Forelimb muscle (tissue), 1 donor: Measurements from ENCODE around the gene OBSCN. TPM values are rescaled to one million over a fixed set of nuclear protein-coding genes. Genes with fewer than 3 reads are reported as not detected.
"Not testable (repeated sequence)": the region's sequence is repeated elsewhere in the genome, so short reads cannot be mapped to it uniquely, and the experiment has no call there.

ENCODE experiments used
- DNase-seq: peaks from one replicate; pipeline ENCODE4 v3.0.0-alpha.2; 2013; ENCODE audit warnings: low read depth
- polyA plus RNA-seq: library from polyadenylated mRNA; unstranded; fragments of 120-200 nt; gene quantifications from one replicate; pipeline ENCODE4 v1.2.1, GENCODE V29; 2013; ENCODE audit not compliant: insufficient read length

The OBSCN gene
- polyA plus RNA-seq, 1 donor, result 358 TPM

DNA sequence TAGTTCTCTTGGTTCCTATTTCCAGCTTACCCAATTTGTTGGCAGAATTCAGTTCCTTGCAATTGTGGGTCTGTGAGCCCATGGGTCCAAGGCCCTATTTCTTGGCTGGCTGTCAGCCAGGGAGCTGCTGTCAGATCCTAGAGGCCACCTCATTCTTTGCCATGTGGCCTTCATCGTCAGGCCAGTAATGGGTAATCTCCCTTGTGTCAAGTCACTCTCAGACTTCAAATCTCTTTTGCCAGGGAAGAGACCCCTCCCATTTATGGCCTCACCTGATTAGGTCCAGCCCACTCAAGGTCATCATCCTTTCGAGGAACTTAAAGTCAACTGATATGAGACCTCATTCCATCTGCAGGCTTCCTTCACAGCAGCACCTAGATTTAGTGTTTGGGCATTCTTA lies 17.9 kb downstream of the OBSCN start:
- no peak for DNase-seq

DNA sequence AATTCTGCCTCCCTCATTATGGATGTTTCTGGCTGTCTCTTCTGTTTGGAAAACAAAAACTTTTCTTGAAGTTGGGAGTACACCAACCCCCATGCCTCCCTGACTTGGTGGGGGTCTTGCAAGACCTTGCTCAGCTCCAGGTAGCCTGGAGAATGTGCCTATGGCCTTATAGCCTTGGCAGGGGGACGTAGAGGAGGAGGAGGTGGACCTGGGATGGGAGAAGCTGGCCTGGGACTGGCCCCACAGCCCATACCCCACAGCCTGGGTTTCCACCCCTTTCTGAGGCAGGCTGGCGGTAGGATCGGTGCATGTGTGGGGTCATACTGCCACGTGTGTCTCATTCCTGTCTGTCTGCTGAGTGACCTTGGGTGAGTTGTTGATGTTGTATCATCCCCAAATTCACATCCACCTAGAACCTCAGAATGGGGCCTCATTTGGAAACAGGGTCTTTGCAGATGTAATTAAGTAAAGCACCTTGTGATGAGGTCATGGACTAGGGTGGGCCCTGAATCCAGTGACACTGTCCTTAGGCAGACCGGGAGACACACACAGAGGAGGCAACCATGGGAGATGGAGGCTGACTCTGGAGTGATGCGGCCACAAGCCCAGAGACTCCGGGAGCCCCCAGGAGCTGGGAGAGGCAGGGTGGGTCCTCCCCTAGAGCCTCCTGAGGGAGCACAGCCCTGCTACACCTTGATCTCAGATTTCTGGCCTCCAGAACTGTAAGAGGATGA lies 18.5 kb downstream of the OBSCN start:
- no peak for DNase-seq

DNA sequence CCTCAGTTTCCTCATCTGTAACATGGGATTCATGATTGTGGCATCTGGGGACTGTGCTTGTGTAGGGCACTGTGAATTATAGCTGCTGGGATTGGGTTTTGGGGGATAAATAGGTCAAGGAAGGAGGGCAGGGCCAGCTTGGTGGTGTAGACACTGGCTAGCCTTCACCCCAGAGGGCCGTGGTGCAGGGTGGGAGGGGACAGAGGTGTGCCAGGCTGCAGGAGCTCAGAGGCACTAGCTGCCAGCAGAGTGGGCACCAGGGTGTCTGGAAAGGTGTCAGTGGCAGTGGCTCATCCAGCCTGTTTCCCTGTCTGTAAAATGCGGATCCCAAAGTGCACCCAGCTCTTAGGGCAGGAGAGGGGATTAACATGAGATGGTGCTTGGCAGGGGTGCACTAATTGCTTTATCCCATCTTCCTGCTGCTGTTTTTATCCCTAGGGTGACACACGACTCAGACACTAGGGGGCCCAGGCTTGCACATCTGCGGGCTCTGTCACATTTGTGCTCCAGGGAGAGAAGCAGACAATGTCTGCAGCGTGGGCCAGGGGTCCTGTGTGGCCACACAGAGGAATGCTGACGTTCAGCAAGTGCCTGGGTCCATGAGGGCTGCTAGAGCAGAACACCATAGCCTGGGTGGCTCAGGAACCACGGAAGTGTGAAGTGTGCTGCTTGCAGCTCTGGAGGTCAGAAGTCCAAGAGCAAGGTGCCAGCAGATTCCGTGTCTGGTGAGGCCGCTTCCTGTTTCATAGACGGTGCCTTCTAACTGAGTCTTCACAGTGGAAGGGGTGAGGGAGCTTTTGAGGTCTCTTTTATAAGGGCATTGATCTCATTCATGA lies 19.3 kb downstream of the OBSCN start:
- DNase-seq, result no peak

DNA sequence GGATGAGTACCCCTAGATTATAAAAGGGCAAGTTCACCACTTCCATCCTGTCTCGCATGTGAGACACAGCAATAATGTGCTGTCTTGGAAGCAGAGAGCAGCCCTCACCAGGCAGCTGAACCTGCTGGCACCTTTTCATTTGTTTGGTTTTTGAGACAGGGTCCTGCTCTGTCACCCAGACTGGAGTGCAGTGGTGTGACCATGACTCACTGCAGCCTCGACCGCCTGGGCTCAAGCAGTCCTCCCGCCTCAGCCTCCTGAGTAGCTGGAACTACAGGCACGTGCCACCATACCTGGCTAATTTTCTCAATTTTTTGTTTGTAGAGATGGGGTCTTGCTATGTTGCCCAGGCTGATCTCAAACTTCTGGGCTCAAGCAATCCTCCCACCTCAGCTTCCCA lies 20.3 kb downstream of the OBSCN start:
- DNase-seq, result not testable (repeated sequence)

DNA sequence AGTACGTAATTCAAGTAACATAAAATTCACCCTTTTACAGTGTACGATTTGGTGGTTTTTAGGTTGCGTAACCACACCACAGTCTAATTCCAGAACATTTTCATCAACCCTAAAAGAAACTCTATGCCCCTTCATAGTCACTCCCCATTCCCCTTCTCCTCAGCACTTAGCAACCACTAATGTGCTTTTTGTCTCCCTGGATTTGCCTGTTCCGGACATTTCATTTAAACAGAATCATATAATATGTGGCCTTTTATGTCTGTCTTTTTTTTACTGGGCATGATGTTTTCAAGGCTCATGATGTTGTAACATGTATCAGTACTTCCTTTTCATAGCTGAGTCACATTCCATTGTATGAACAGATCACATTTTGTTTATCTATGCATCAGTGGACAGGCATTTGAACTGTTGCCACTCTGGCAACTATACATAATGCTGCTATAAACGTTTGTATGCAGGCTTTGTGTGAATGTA lies 20.8 kb downstream of the OBSCN start:
- no peak for DNase-seq

DNA sequence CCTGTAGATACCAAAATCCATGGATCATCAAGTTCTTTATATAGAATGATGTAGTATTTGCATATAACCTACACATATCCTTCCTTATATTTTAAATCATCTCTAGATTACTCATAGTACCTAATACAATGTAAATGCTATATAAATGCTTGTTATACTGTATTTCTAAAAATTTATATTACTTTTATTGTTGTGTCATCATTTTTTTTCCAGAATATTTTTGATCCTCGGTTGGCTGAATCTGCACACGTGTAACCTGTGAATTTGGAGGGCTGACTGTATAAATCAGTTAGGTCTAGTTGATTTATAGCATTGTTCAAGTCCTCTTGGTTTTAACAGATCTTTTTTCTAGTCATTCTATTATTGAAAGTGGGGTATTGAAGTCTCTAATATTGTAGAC lies 23.3 kb downstream of the OBSCN start:
- DNase-seq, result no peak

DNA sequence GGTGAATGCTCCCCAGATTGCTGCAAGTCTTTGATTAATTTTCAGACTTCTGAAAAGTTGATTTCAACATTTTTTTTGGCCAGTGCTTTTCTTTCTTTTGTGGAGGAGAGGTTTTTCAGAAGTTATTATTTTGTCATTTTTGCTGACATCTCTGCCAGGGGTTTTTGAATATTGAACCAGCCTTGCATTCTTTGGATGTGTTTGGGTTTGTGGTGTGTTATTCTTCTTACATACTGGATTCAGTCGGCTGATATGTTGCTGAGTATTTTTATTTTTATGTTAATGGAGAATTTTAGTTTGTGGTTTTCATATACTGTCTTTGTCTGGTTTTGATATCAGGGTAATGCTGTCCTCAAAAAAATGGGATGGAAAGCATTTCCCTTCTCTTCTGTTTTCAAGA lies 25.3 kb downstream of the OBSCN start:
- DNase-seq, result no peak

DNA sequence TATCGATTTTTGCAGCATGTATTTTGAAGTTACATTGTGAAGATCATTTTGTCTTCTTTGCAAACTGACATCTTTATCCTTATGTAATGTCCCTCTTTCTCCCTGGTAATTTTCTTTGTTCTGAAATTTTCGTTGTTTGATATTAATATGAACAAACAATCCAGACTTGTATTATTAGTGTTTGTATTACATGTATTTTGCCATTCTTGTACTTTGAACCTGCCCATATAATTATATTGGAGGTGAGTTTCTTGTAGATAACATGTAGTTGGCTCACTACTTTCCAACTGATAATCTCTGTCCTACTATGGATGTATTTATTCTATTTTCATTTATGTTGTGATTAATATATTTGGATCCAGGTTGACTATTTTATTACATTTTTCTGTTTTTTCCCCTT lies 27.1 kb downstream of the OBSCN start:
- no peak for DNase-seq

DNA sequence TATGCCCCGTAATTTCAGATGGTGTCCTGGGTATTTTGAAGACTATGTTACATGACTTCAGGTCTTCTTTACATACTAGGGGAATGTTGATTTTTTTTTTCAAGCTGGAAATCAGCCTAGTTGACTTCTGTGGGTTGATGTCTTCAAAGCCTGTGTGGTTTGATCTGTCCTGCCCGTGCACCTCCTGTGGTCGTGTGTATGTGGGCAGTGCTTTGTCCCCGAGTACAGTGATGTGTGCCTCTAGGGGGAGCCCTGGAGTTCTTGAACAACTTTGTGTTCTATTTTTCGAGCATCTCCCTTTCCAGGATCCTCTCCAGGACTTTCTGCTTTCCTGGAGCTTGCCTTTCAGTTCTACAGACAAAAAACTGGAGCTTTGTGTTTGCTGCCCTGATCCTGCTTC lies 28.9 kb downstream of the OBSCN start:
- DNase-seq, result no peak

DNA sequence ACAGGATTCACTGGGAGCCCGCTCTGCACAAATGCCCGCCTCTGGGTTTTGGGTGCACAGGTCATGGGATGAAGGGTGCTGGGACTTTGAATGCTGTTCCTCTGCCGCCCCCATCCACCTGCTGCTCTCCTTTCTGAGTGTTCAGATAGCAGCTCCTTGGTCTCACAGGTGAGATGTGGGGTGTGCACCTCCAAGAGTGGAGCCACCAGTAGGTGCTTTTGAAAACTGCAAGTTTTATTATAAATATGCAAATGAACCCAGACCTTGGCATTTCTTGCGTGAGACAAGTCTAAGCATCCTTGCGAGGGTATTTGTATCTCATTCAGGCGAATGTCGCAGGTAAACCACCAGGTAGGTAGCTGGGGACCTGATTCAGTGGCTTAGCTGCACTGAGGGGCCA lies 30.2 kb downstream of the OBSCN start:
- no peak for DNase-seq

DNA sequence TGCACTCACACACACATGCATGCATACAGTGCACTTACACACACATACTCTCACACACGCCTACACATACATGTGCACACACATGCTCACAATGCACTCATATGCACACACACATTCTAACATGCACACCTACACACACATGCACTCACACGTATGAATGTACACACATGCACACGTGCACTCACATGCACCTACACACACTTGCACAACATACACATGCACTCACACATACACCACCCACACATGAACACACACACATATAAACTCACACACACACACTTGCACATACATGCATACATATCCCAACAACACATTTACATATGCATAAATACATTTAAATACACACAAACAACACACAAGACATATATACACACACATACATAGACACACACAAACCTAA lies 30.6 kb downstream of the OBSCN start:
- no peak for DNase-seq

DNA sequence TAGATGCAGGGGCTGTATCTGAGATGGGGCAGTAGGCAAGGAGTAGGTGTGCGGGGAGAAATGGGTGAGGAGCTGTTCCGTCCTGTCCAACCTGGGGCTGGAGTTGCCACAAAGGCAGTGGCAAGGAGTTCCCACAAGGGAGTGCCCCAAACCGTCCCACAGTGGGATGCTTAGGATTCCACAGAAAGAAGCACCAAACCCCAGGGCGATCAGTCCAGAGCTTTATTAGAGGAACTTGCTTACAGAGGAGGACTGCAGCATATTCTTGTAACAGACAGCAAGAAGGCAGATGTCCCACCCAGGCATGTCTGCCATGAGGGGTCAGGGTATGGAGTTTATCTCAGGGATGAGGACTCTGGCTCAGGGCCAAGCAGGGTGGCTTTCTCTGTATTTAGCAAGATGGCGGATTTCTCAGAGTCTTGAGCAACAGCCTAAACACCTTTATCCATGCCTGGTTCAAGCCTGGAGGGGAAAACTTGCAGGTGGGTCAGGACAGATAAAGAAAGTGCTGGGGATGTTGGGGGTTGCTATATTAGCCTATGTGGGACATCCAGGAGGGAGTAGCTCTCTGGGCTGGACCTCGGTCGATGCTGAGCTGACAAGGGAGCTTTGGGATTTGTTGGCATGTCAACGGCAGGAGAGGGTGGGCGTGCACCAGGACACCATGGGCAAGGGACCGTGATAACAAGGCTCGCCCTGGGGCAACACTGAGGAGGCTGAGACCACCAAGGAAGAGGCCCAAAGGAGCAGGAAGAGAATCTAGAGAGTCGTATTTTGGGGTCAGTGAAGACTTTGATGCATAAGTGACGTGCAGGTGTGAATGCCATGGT lies 32.8 kb downstream of the OBSCN start:
- DNase-seq, result no peak

DNA sequence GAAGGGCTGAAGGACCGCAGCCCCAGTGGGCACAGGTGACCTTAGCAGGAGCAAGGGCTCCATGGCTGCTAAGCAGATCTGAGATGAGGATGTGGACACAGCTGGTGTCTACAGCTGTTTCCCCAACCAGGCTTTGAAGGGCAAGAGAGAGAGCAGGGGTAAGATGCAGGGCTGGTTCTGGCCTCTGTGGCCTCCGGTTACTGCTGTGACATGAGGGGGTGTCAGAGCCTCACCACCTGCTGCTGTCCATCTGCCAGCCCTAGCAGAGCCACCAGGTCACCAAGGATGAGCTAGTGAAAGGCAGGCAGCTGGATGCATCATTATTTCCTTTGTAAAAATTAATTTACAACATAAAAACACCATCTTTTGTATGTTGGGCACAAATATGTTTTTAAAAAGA lies 33.4 kb downstream of the OBSCN start:
- no peak for DNase-seq

DNA sequence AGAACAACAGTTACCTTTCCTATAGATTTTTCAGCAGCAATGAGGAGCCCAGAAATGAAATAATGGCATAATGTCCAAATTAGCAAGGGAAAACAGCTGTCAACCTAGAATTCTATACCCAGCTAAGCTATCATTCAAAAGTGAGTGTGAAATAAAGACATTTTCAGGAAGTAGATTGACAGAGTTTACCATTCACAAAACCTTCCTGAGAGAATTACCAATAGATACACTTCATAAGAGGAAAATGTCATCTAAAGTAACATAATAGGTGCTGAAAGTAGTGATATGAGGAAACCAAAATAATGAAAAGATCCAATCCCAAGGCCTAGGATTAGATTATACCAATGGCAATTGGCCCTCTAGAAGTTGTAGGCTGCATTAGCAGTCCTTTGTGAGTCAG lies 34.6 kb downstream of the OBSCN start:
- DNase-seq, result no peak

DNA sequence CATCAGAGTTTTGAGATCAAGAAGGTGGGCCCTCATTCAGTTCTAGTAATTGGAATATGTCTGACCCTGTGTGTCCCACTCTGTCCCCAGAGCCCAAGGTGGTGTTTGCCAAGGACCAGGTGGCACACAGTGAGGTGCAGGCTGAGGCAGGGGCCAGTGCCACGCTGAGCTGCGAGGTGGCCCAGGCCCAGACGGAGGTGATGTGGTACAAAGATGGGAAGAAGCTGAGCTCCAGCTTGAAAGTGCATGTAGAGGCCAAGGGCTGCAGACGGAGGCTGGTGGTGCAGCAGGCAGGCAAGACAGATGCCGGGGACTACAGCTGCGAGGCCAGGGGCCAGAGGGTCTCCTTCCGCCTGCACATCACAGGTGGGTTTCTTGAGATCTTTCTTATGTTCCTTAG lies 35.2 kb downstream of the OBSCN start:
- no peak for DNase-seq

DNA sequence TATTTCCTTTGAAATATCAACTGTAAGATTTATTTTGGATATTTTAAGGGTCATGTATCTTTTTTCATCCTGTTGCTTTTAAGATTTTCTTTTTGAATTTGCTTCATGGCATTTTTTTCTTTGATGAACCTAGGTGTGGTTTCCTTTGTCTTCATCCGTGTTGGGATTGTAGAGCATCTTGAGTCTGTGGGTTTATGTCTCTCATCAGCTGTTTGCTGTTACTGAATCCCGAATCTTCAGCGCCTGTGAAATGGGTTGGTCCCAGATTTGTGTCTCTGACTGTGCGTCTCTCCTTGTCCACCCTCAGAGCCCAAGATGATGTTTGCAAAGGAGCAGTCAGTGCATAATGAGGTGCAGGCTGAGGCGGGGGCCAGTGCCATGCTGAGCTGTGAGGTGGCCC lies 36.1 kb downstream of the OBSCN start:
- not testable (repeated sequence) for DNase-seq

DNA sequence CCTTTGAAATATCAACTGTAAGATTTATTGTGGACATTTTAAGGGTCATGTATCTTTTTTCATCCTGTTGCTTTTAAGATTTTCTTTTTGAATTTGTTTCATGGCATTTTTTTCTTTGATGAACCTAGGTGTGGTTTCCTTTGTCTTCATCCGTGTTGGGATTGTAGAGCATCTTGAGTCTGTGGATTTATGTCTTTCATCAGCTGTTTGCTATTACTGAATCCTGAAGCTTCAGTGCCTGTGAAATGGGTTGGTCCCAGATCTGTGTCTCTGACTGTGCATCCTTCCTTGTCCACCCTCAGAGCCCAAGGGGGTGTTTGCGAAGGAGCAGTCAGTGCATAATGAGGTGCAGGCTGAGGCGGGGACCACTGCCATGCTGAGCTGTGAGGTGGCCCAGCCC lies 37.3 kb downstream of the OBSCN start:
- no peak for DNase-seq

DNA sequence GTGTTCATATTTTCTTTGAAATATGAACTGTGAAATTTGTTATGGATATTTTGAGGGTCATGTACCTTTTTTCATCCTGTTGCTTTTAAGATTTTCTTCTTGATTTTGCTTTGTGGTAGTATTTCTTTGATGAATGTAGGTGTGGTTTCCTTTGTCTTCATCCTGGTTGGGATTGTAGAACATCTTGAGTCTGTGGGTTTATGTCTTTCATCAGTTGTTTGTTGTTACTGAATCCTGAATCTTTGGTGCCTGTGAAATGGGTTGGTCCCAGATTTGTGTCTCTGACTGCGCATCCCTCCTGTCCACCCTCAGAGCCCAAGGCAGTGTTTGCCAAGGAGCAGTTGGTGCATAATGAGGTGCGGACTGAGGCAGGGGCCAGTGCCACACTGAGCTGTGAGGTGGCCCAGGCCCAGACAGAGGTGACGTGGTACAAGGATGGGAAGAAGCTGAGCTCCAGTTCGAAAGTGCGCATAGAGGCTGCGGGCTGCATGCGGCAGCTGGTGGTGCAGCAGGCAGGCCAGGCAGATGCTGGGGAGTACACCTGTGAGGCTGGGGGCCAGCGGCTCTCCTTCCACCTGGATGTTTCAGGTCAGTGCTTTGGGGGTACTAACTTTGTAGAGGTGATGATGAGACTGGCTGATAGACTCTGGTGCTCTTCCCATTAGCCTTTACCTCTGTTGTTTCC lies 38.5 kb downstream of the OBSCN start:
- DNase-seq, result no peak

DNA sequence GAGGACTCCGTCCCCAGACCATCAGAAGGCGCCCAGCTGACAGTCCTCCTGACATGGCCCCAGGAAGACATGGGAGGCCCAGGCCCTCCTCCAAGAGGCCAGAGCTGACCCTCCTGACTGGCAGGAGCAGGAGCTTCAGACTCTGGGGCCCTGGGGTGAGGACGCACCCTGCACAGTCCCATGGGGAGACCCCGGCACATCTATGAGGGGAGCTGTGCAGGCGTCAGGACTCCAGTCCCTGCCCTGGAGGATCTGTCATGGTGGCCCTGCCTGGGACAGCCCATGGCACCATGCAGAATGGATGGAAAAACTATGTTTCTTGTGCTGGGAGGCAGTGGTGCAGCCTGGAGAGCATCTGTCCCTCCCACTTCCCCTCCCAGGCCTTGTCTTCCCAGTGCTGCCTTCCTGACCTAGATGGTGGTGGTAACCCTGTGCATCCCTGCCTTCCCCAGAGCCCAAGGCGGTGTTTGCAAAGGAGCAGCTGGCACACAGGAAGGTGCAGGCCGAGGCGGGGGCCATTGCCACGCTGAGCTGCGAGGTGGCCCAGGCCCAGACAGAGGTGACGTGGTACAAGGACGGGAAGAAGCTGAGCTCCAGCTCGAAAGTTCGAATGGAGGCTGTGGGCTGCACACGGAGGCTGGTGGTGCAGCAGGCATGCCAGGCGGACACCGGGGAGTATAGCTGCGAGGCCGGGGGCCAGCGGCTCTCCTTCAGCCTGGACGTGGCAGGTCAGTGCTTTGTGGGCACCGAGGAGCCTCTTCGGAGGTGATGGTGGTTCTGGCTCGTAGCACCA lies 41.9 kb downstream of the OBSCN start:
- DNase-seq, result no peak

DNA sequence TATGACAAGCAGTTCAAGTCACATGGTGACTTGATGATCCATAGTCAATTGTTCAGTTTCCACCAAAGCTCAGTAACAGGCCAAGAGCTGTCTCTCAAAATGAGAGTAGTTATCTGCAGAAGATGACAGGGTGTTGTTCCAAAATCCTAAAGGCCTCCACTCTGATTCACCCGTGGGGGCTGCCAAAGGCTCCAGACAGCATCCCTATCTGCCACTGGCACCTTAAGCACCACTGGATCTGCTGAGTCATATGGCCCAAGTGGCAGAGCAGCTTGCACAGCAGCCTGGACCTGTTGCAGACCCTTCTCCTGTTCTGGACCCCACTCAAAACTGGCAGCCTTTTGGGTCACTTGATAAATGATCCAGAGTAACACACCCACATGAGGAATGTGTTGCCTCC lies 44.6 kb downstream of the OBSCN start:
- not testable (repeated sequence) for DNase-seq
